Endodermal cell (in vitro differentiated cells): ENCODE measurements around the gene ITM2C. TPM values are rescaled to one million over a fixed set of nuclear protein-coding genes. Genes with fewer than 3 reads are reported as not detected.

ENCODE experiments used
- DNase-seq: peaks from one replicate; pipeline ENCODE4 v3.0.0-alpha.2; 2017
- H3K27ac ChIP-seq: 2 replicates; pipeline ENCODE4 v1.5.1; 2013; ENCODE audit warnings: mild to moderate bottlenecking, low read depth, low read length, moderate library complexity
- H3K27me3 ChIP-seq: 2 replicates; pipeline ENCODE4 v1.6.1; 2013; ENCODE audit warnings: mild to moderate bottlenecking, low read length, moderate library complexity; ENCODE audit not compliant: insufficient read depth, control insufficient read depth, poor library complexity, severe bottlenecking
- H3K36me3 ChIP-seq: 2 replicates; pipeline ENCODE4 v1.7.0; 2013; ENCODE audit warnings: mild to moderate bottlenecking, low read length, moderate library complexity; ENCODE audit not compliant: control insufficient read depth, insufficient read depth
- H3K4me1 ChIP-seq: one replicate; pipeline ENCODE4 v1.7.0; 2013; ENCODE audit warnings: low read length; ENCODE audit not compliant: control insufficient read depth, insufficient read depth
- H3K4me3 ChIP-seq: 2 replicates; pipeline ENCODE4 v1.5.1; 2013; ENCODE audit warnings: mild to moderate bottlenecking, low read length, moderate library complexity
- H3K9ac ChIP-seq: 2 replicates; pipeline ENCODE4 v1.6.1; 2013; ENCODE audit warnings: mild to moderate bottlenecking, low read length, moderate library complexity; ENCODE audit not compliant: poor library complexity, severe bottlenecking; ENCODE audit errors: extremely low read depth
- H3K9me3 ChIP-seq: 2 replicates; pipeline ENCODE4 v1.6.1; 2013; ENCODE audit warnings: mild to moderate bottlenecking, low read length, moderate library complexity; ENCODE audit not compliant: control insufficient read depth
- H3K27ac Mint-ChIP-seq: 2 replicates; pipeline ENCODE4 v1.8.0; 2020; ENCODE audit warnings: mixed read lengths
- H3K27me3 Mint-ChIP-seq: 2 replicates; pipeline ENCODE4 v1.8.0; 2021; ENCODE audit warnings: mild to moderate bottlenecking, mixed read lengths; ENCODE audit not compliant: insufficient read depth
- H3K36me3 Mint-ChIP-seq: 2 replicates; pipeline ENCODE4 v1.8.0; 2020; ENCODE audit warnings: low read depth, mixed read lengths
- H3K4me1 Mint-ChIP-seq: 2 replicates; pipeline ENCODE4 v1.8.0; 2020; ENCODE audit warnings: mixed read lengths
- H3K4me3 Mint-ChIP-seq: 2 replicates; pipeline ENCODE4 v1.8.0; 2020; ENCODE audit warnings: mild to moderate bottlenecking, moderate library complexity, mixed read lengths
- H3K9me3 Mint-ChIP-seq: 2 replicates; pipeline ENCODE4 v1.8.0; 2020; ENCODE audit warnings: mild to moderate bottlenecking, mixed read lengths
- WGBS, 2 experiments: methylation state at CpG; one replicate each; pipeline versions ENCODE4 v1.1.5 to v1.1.7; 2013; ENCODE audit warnings: missing lambda C conversion rate in 2 of 2, mixed read lengths in 1 of 2; ENCODE audit not compliant: insufficient coverage in 1 of 2, insufficient read length in 1 of 2; 5-methylcytosine and 5-hydroxymethylcytosine counted together
- total RNA-seq, 2 donors: library from RNA; stranded (reverse); fragmentation: NEBNext Ultra II Directional in 1 of 2; extraction: Animal tissue kit (Norgen Biotek cat#: 25700) in 1 of 2; gene quantifications; 2 replicates in 1 of 2; 3 replicates in 1 of 2; pipeline ENCODE4 v1.2.1, GENCODE V29; 2021
- TF ChIP-seq, protein P1 (sequence below): fragments of 200-600 bp; sonication (generic); conservative IDR thresholded peaks from 2 replicates; pipeline ENCODE4 v1.5.0; 2021; ENCODE audit warnings: antibody characterized with exemption, mild to moderate bottlenecking

ITM2C gene
- total RNA-seq, 2 donors from 2014 or later, result 208 to 269 TPM

DNA sequence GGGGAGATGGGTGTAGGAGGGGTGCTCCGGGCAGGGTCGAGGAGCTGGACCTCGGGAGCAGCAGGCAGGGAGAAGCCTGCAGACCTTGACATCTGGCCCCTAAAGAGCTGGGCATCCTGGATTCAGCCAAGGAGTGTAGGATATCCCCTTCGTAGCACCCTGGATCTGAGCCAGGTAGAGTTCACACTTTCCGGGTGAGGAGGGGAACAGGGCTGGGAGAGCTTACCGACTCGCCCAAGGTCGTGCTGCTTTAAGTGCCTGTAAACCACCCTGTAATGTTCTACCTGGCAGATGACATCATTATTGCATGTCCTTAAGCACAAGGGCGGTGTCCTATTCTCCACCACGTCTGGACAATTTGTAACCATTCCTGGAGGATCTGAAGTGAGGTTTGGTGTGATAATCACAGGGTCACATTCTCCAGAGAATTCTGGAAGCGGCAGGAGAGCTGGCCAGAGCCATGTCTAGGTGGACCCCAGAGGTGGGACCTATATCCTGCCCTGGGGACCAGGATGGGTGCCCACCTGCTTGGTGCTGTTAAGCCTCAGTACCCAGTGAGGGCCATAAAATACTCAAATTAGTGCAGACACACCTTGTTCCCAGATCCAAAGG is 14.6 kb downstream of the ITM2C start:
- peak; percentile 38 for DNase-seq
- TF ChIP-seq, protein P1, sequence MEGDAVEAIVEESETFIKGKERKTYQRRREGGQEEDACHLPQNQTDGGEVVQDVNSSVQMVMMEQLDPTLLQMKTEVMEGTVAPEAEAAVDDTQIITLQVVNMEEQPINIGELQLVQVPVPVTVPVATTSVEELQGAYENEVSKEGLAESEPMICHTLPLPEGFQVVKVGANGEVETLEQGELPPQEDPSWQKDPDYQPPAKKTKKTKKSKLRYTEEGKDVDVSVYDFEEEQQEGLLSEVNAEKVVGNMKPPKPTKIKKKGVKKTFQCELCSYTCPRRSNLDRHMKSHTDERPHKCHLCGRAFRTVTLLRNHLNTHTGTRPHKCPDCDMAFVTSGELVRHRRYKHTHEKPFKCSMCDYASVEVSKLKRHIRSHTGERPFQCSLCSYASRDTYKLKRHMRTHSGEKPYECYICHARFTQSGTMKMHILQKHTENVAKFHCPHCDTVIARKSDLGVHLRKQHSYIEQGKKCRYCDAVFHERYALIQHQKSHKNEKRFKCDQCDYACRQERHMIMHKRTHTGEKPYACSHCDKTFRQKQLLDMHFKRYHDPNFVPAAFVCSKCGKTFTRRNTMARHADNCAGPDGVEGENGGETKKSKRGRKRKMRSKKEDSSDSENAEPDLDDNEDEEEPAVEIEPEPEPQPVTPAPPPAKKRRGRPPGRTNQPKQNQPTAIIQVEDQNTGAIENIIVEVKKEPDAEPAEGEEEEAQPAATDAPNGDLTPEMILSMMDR, result no peak
- Mint-ChIP-seq H3K9me3 (no peaks in the 10 kb centered on the region), H3K4me3 (no peak overlapping the region), H3K27me3 (no peaks in the 10 kb centered on the region), H3K4me1 (no peaks in the 10 kb centered on the region), H3K27ac (no peak overlapping the region), H3K36me3 (peaks cover 53% of the 10 kb centered on the region)
- no peaks in the 10 kb centered on the region for H3K4me1 ChIP-seq
- H3K27me3 ChIP-seq, result no peaks in the 10 kb centered on the region
- H3K27ac ChIP-seq, result no peak overlapping the region
- 94 to 99% methylated on average over 9 to 11 of the region's 11 CpGs for WGBS, 2 experiments
- no peak overlapping the region for H3K9ac ChIP-seq
- no peak overlapping the region for H3K4me3 ChIP-seq
- H3K36me3 ChIP-seq, result peaks cover 52% of the 10 kb centered on the region
- H3K9me3 ChIP-seq, result no peaks in the 10 kb centered on the region

DNA sequence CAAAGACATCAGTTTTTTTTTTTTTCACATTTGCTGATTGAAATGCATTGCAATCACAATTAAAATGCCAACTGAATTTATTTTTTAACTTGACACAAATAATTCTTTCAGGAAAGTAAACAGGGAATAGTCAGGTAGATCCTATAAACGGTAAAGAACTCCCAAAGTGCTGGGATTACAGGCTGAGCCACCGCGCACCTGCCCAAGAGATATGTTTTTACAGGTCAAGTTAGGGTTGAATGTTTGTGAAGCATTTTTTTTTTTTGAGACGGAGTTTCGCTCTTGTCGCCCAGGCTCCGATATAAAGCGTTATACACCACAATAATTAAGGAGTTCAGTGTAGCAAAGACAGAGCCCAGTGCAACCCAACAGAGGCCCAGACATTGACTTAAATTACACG is 15.1 kb downstream of the ITM2C start:
- H3K9ac ChIP-seq, result no peak overlapping the region
- TF ChIP-seq, protein P1, result no peak
- H3K4me1 ChIP-seq, result no peaks in the 10 kb centered on the region
- H3K27me3 ChIP-seq, result no peaks in the 10 kb centered on the region
- H3K27ac ChIP-seq, result no peak overlapping the region
- Mint-ChIP-seq H3K4me3 (no peak overlapping the region), H3K9me3 (no peaks in the 10 kb centered on the region), H3K36me3 (peaks cover 48% of the 10 kb centered on the region), H3K27me3 (no peaks in the 10 kb centered on the region), H3K4me1 (no peaks in the 10 kb centered on the region), H3K27ac (no peak overlapping the region)
- 83 to 86% methylated on average over 6 to 9 of the region's 9 CpGs for WGBS, 2 experiments
- DNase-seq, result no peak
- no peaks in the 10 kb centered on the region for H3K9me3 ChIP-seq
- peaks cover 47% of the 10 kb centered on the region for H3K36me3 ChIP-seq
- no peak overlapping the region for H3K4me3 ChIP-seq

DNA sequence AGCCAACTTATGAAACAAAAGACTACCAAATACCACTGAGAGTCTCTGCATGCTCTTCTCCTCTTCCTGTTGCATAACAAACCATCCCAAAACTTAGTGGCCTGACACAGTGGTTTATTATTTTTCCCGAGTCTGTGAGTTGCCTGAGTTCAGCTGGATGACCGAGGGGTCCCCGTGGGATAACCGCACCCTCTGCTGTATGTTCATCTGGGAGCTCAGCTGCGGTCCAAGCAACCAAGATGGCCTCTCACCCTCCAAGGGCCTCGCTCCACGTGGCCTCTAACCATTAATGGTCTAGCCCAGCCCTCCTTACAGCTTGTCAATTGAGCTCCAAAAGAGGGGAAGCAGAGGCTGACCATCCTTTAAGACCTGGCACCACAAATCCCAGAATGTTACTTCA is 17.1 kb downstream of the ITM2C start:
- no peak overlapping the region for H3K27ac Mint-ChIP-seq

More for the DNA sequence above, 17.1 kb downstream of the ITM2C start:
- Histone ChIP-seq H3K9me3 (no peaks in the 10 kb centered on the region), H3K9ac (no peak overlapping the region), H3K27me3 (no peaks in the 10 kb centered on the region), H3K4me1 (no peaks in the 10 kb centered on the region), H3K36me3 (peaks cover 29% of the 10 kb centered on the region), H3K27ac (no peak overlapping the region), H3K4me3 (no peak overlapping the region)
- DNase-seq, result peak; percentile 29
- H3K9me3 Mint-ChIP-seq, result no peaks in the 10 kb centered on the region
- peaks cover 1% of the 10 kb centered on the region for H3K4me1 Mint-ChIP-seq
- TF ChIP-seq, protein P1, result no peak
- peaks cover 33% of the 10 kb centered on the region for H3K36me3 Mint-ChIP-seq
- 79 to 95% methylated on average over 7 of the region's 7 CpGs for WGBS, 2 experiments
- H3K27me3 Mint-ChIP-seq, result no peaks in the 10 kb centered on the region
- no peak overlapping the region for H3K4me3 Mint-ChIP-seq
